Measurements from ENCODE around the gene TAAR2. TPM values are rescaled to one million over a fixed set of nuclear protein-coding genes. Genes with fewer than 3 reads are reported as not detected.
"Not testable (repeated sequence)": the region's sequence is repeated elsewhere in the genome, so short reads cannot be mapped to it uniquely, and the experiment has no call there.

TAAR2 gene
- total RNA-seq, 1 experiment from 2014 or later: not detected

DNA sequence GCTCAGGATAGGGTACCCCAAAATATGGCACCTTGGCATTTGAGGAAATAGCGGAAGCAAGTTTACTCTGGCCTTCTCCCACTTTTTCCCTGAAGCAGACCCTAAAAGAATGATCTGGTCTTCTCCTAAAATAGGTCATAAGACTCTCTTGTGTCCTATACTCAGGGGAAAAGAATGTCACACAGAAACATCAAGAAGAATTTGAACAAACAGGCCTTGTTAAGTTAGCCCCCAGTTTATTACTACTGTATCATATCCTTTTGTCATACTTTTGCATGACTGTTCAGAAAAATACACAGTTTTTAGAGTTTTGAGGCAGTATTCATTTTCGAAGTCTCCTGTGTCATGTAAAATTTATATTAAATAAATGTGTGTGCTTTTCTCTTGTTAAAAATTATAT is 12.5 kb downstream of the TAAR2 start:
- H3K27ac Mint-ChIP-seq (ENCODE audit: unreplicated experiment): peak overlapping the region; percentile 40

DNA sequence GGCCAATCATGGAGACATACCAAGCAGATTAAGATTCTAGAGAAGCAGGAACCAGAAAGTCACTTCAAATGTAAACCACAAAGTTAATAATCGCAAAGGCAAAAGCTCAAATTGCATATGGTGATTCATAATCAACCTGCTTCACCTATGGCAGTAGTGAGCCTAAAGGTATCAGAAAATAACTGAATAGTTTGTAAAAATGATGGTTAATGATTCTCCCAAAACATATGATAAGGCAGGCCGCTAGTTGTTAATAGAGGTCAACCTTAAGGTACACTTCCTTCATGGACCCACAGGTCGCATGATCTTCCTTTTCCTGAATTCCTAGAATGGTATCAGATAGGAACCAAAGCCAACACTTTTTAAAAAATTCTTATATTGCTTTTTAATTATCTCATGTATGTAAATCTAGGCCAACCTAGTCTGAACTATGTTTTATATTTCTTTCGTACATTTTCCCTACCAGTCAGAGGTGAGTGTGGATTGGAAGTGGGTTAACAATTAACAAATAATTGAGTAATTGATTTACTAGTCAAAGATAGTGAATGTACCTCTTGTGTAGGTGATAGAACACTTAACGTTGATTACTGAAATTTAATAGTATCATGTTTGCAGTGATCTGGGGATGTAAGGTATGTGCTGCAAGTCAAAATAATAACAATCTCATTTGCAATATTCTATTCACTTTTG is 16.4 kb downstream of the TAAR2 start:
- peaks cover 36% of the 10 kb centered on the region for H3K4me1 Mint-ChIP-seq (ENCODE audit: low read depth, unreplicated experiment)
- H3K4me3 ChIP-seq (ENCODE audit: low read depth, low read length): no peak overlapping the region
- H3K36me3 Mint-ChIP-seq (ENCODE audit: insufficient read depth, unreplicated experiment): no peaks in the 10 kb centered on the region
- no peaks in the 10 kb centered on the region for H3K36me3 ChIP-seq (ENCODE audit: control insufficient read depth, insufficient read depth, low read length)
- BruUV-seq (replicated peaks): no TSS peak
- H3K4me1 ChIP-seq: peaks cover 38% of the 10 kb centered on the region
- H3K9me3 ChIP-seq: no peaks in the 10 kb centered on the region; the same call in 1 of the 2 replicates
- peak in 1 of 2 experiments; percentile 9 for DNase-seq
- H3K27me3 Mint-ChIP-seq (ENCODE audit: insufficient read depth, unreplicated experiment): no peaks in the 10 kb centered on the region
- no peak overlapping the region for H3K27ac Mint-ChIP-seq (ENCODE audit: unreplicated experiment)
- CTCF ChIA-PET: no interaction called here
- intact Hi-C loops (cut with micrococcal nuclease; ENCODE audit: unreplicated experiment): no loop called here
- TF ChIP-seq, protein P1, sequence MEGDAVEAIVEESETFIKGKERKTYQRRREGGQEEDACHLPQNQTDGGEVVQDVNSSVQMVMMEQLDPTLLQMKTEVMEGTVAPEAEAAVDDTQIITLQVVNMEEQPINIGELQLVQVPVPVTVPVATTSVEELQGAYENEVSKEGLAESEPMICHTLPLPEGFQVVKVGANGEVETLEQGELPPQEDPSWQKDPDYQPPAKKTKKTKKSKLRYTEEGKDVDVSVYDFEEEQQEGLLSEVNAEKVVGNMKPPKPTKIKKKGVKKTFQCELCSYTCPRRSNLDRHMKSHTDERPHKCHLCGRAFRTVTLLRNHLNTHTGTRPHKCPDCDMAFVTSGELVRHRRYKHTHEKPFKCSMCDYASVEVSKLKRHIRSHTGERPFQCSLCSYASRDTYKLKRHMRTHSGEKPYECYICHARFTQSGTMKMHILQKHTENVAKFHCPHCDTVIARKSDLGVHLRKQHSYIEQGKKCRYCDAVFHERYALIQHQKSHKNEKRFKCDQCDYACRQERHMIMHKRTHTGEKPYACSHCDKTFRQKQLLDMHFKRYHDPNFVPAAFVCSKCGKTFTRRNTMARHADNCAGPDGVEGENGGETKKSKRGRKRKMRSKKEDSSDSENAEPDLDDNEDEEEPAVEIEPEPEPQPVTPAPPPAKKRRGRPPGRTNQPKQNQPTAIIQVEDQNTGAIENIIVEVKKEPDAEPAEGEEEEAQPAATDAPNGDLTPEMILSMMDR (IDR thresholded peaks at IDR 0.05; ENCODE audit: insufficient read depth in 1 of 2, low read depth in 1 of 2, low read length in 1 of 2, severe bottlenecking in 1 of 2, unreplicated experiment in 1 of 2): no peak
- no peaks in the 10 kb centered on the region for H3K27me3 ChIP-seq (replicated peaks; ENCODE audit: control insufficient read depth, insufficient read depth, low read length)
- POLR2A ChIA-PET: no interaction called here
- H3K9me3 Mint-ChIP-seq (ENCODE audit: unreplicated experiment): peaks cover 8% of the 10 kb centered on the region
- no peak overlapping the region for H3K4me3 Mint-ChIP-seq (ENCODE audit: unreplicated experiment)

More for the DNA sequence above, 12.5 kb downstream of the TAAR2 start:
- DNase-seq: no peak
- intact Hi-C loops (cut with micrococcal nuclease; ENCODE audit: unreplicated experiment): loop anchor here (1.0 to 2.0 kb wide), 2 partner anchors 13 to 55 kb away; no protein-coding TSS in a partner anchor
- Histone ChIP-seq H3K9me3 (no peaks in the 10 kb centered on the region; the same call in 1 of the 2 replicates), H3K4me1 (peaks cover 47% of the 10 kb centered on the region), H3K4me3 (ENCODE audit: low read depth, low read length) (no peak overlapping the region), H3K36me3 (ENCODE audit: control insufficient read depth, insufficient read depth, low read length) (no peaks in the 10 kb centered on the region), H3K27me3 (replicated peaks; ENCODE audit: control insufficient read depth, insufficient read depth, low read length) (no peaks in the 10 kb centered on the region)
- TF ChIP-seq, protein P1 (IDR thresholded peaks at IDR 0.05; ENCODE audit: insufficient read depth in 1 of 2, low read depth in 1 of 2, low read length in 1 of 2, severe bottlenecking in 1 of 2, unreplicated experiment in 1 of 2): no peak
- peaks cover 38% of the 10 kb centered on the region for H3K4me1 Mint-ChIP-seq (ENCODE audit: low read depth, unreplicated experiment)
- ChIA-PET POLR2A (no interaction called here), CTCF (no interaction called here)
- H3K9me3 Mint-ChIP-seq (ENCODE audit: unreplicated experiment): peaks cover 4% of the 10 kb centered on the region
- H3K27me3 Mint-ChIP-seq (ENCODE audit: insufficient read depth, unreplicated experiment): no peaks in the 10 kb centered on the region
- BruUV-seq (replicated peaks): no TSS peak
- no peaks in the 10 kb centered on the region for H3K36me3 Mint-ChIP-seq (ENCODE audit: insufficient read depth, unreplicated experiment)
- H3K4me3 Mint-ChIP-seq (ENCODE audit: unreplicated experiment): no peak overlapping the region

DNA sequence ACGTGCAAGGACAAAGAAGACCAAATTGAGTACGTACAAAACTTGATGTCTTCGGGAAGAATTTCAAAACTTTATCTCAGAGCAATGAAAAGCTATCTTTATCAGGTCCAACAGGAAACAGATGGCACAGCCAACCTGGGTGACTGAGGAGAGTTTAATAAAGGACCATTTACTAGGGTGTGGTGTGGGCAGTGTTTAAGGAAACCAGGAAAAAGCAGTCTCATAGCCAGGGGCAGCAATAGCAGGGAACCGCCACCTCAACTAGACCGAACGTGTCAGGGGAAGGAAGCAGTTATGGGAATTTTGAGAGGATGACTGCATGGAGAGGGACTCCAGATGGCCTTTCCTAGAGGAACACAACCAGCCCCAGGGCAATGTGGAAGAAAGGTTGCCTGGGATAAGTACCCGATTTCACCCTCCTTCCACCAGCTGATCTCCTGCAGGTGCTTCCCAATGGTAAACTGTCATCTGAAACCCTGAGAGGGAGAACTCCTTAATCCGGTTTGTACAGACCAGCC is 19.4 kb downstream of the TAAR2 start:
- no peaks in the 10 kb centered on the region; the same call in 1 of the 2 replicates for H3K9me3 ChIP-seq
- ChIA-PET CTCF (no interaction called here), POLR2A (no interaction called here)
- H3K36me3 ChIP-seq (ENCODE audit: control insufficient read depth, insufficient read depth, low read length): no peaks in the 10 kb centered on the region
- intact Hi-C loops (cut with micrococcal nuclease; ENCODE audit: unreplicated experiment): no loop called here
- no peak overlapping the region for H3K4me3 ChIP-seq (ENCODE audit: low read depth, low read length)
- peaks cover 8% of the 10 kb centered on the region for H3K9me3 Mint-ChIP-seq (ENCODE audit: unreplicated experiment)
- no peak overlapping the region for H3K27ac Mint-ChIP-seq (ENCODE audit: unreplicated experiment)
- no peaks in the 10 kb centered on the region for H3K27me3 Mint-ChIP-seq (ENCODE audit: insufficient read depth, unreplicated experiment)
- H3K27me3 ChIP-seq (replicated peaks; ENCODE audit: control insufficient read depth, insufficient read depth, low read length): no peaks in the 10 kb centered on the region
- no peaks in the 10 kb centered on the region for H3K36me3 Mint-ChIP-seq (ENCODE audit: insufficient read depth, unreplicated experiment)
- H3K4me3 Mint-ChIP-seq (ENCODE audit: unreplicated experiment): no peak overlapping the region
- H3K4me1 Mint-ChIP-seq (ENCODE audit: low read depth, unreplicated experiment): peaks cover 14% of the 10 kb centered on the region
- TF ChIP-seq, protein P1 (IDR thresholded peaks at IDR 0.05; ENCODE audit: insufficient read depth in 1 of 2, low read depth in 1 of 2, low read length in 1 of 2, severe bottlenecking in 1 of 2, unreplicated experiment in 1 of 2): no peak
- peaks cover 24% of the 10 kb centered on the region for H3K4me1 ChIP-seq
- no peak for DNase-seq
- BruUV-seq (replicated peaks): no TSS peak

DNA sequence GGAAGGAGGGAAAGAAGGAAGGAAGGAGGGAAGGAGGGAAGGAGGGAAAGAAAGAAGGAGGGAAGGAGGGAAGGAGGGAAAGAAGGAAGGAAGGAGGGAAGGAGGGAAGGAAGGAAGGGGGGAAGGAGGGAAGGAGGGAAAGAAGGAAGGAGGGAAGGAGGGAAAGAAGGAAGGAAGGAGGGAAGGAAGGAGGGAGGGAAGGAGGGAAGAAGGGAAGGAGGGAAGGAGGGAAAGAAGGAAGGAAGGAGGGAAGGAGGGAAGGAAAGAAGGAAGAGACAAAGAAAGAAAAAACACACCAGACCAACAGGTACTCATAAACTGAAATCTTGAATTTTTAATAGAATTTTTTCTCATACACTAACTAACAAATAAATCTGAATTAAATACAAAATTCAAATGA is 23.2 kb downstream of the TAAR2 start:
- BruUV-seq (replicated peaks); H3K4me1 Mint-ChIP-seq (ENCODE audit: low read depth, unreplicated experiment); CTCF ChIA-PET; H3K9me3 Mint-ChIP-seq (ENCODE audit: unreplicated experiment); H3K4me1 ChIP-seq; POLR2A ChIA-PET; H3K9me3 ChIP-seq; H3K27me3 ChIP-seq (replicated peaks; ENCODE audit: control insufficient read depth, insufficient read depth, low read length); H3K4me3 ChIP-seq (ENCODE audit: low read depth, low read length); DNase-seq; H3K4me3 Mint-ChIP-seq (ENCODE audit: unreplicated experiment); H3K27me3 Mint-ChIP-seq (ENCODE audit: insufficient read depth, unreplicated experiment); H3K36me3 ChIP-seq (ENCODE audit: control insufficient read depth, insufficient read depth, low read length); H3K27ac Mint-ChIP-seq (ENCODE audit: unreplicated experiment); intact Hi-C loops (cut with micrococcal nuclease; ENCODE audit: unreplicated experiment); H3K36me3 Mint-ChIP-seq (ENCODE audit: insufficient read depth, unreplicated experiment): not testable (repeated sequence)
